GM23338 (cell line): Measurements from ENCODE around the gene NLGN1. TPM values are rescaled to one million over a fixed set of nuclear protein-coding genes. Genes with fewer than 3 reads are reported as not detected.

ENCODE experiments used
- ATAC-seq: fragments of 200-7000 bp; cut with Tn5 transposase; 3 replicates; pipeline ENCODE4 v1.9.1; 2020
- DNase-seq: peaks from one replicate; pipeline ENCODE4 v3.0.0-alpha.2; 2015; ENCODE audit warnings: low spot score
- H2AFZ ChIP-seq: fragments of 200-600 bp; sonication (generic); 2 replicates; pipeline ENCODE4 v1.8.0; 2016; ENCODE audit warnings: antibody characterized with exemption, mild to moderate bottlenecking, moderate library complexity
- H3F3A ChIP-seq: fragments of 200-600 bp; sonication (generic); replicated peaks from 2 replicates; pipeline ENCODE4 v1.8.0; 2017; ENCODE audit warnings: antibody characterized with exemption, mixed run types, low read depth
- H3K27ac ChIP-seq: fragments of 200-600 bp; sonication (generic); 2 replicates; pipeline ENCODE4 v1.6.1; 2016; ENCODE audit warnings: low read depth
- H3K27me3 ChIP-seq: fragments of 200-600 bp; sonication (generic); 2 replicates; pipeline ENCODE4 v1.8.0; 2016; ENCODE audit warnings: mild to moderate bottlenecking, mixed run types, moderate library complexity; ENCODE audit not compliant: insufficient read depth
- H3K36me3 ChIP-seq: fragments of 200-600 bp; sonication (generic); 2 replicates; pipeline ENCODE4 v1.8.0; 2016; ENCODE audit warnings: mild to moderate bottlenecking; ENCODE audit not compliant: insufficient read depth
- H3K4me1 ChIP-seq: fragments of 200-600 bp; sonication (generic); 2 replicates; pipeline ENCODE4 v1.8.0; 2016; ENCODE audit warnings: mild to moderate bottlenecking, moderate library complexity; ENCODE audit not compliant: insufficient read depth
- H3K4me2 ChIP-seq: fragments of 200-600 bp; sonication (generic); 2 replicates; pipeline ENCODE4 v1.7.1; 2017; ENCODE audit warnings: mixed run types
- H3K4me3 ChIP-seq: fragments of 200-600 bp; sonication (generic); 2 replicates; pipeline ENCODE4 v1.6.1; 2016; ENCODE audit warnings: mixed run types
- H3K79me2 ChIP-seq: fragments of 200-600 bp; sonication (generic); replicated peaks from 2 replicates; pipeline ENCODE4 v1.8.0; 2017; ENCODE audit warnings: mild to moderate bottlenecking; ENCODE audit not compliant: insufficient read depth
- H3K9me2 ChIP-seq: fragments of 200-600 bp; sonication (generic); 2 replicates; pipeline ENCODE4 v1.8.0; 2017; ENCODE audit not compliant: insufficient read depth
- H4K20me1 ChIP-seq: fragments of 200-600 bp; sonication (generic); replicated peaks from 2 replicates; pipeline ENCODE4 v1.8.0; 2017; ENCODE audit warnings: mild to moderate bottlenecking; ENCODE audit not compliant: insufficient read depth
- H3K27ac Mint-ChIP-seq: 2 replicates; pipeline ENCODE4 v1.8.0; 2020; ENCODE audit warnings: inconsistent platforms, mild to moderate bottlenecking, moderate library complexity, mixed read lengths
- H3K27me3 Mint-ChIP-seq: 3 replicates; pipeline ENCODE4 v1.8.0; 2022; ENCODE audit warnings: low read depth, mild to moderate bottlenecking, moderate library complexity, mixed read lengths, inconsistent platforms; ENCODE audit not compliant: insufficient read depth, poor library complexity
- H3K36me3 Mint-ChIP-seq: 3 replicates; pipeline ENCODE4 v1.8.0; 2021; ENCODE audit warnings: low read depth, mild to moderate bottlenecking, inconsistent platforms, moderate library complexity, mixed read lengths
- H3K4me1 Mint-ChIP-seq: 3 replicates; pipeline ENCODE4 v1.8.0; 2020; ENCODE audit warnings: mild to moderate bottlenecking, inconsistent platforms, mixed read lengths
- H3K4me3 Mint-ChIP-seq: 3 replicates; pipeline ENCODE4 v1.8.0; 2021; ENCODE audit warnings: moderate library complexity, mild to moderate bottlenecking, inconsistent platforms, mixed read lengths
- H3K9me3 Mint-ChIP-seq: 3 replicates; pipeline ENCODE4 v1.8.0; 2020; ENCODE audit warnings: moderate library complexity, mild to moderate bottlenecking, inconsistent platforms, mixed read lengths
- JUNB ChIP-seq: IDR thresholded peaks from one replicate; pipeline ENCODE4 v1.6.1; 2016; ENCODE audit warnings: antibody characterized with exemption; ENCODE audit not compliant: unreplicated experiment
- NANOG ChIP-seq: IDR thresholded peaks from 2 replicates; pipeline ENCODE4 v1.6.1; 2016; ENCODE audit warnings: antibody characterized with exemption, borderline replicate concordance
- POLR2AphosphoS5 ChIP-seq: IDR thresholded peaks from 2 replicates; pipeline ENCODE4 v1.6.1; 2016; ENCODE audit warnings: antibody characterized with exemption, low read depth
- ZNF114 ChIP-seq: fragments of 250-450 bp; sonication (Bioruptor Pico); IDR thresholded peaks from 2 replicates; pipeline ENCODE4 v1.5.0; 2020; ENCODE audit warnings: mild to moderate bottlenecking, moderate library complexity
- ZNF331 ChIP-seq: fragments of 250-450 bp; sonication (Bioruptor Pico); IDR thresholded peaks from 2 replicates; pipeline ENCODE4 v1.5.0; 2020; ENCODE audit warnings: low read depth, mild to moderate bottlenecking, moderate library complexity
- polyA plus RNA-seq: library from polyadenylated mRNA; unstranded; fragments of >200 nt; fragmentation: Nextera tagmentation; extraction: Ambion mirVana; gene quantifications from 2 replicates; pipeline ENCODE4 v1.2.1, GENCODE V29; 2016
- total RNA-seq: library from RNA; depleted of rRNA; stranded (reverse); fragments of >200 nt; shearing (Covaris generic); gene quantifications from 2 replicates; pipeline ENCODE4 v1.2.3, GENCODE V29; 2014
- TF ChIP-seq, protein P1 (sequence below): IDR thresholded peaks from 2 replicates; pipeline ENCODE4 v1.6.1; 2016; ENCODE audit warnings: antibody characterized with exemption
- TF ChIP-seq, protein P2 (sequence below): fragments of 250-450 bp; sonication (Bioruptor Pico); IDR thresholded peaks from 2 replicates; pipeline ENCODE4 v1.5.0; 2020; ENCODE audit warnings: mild to moderate bottlenecking, moderate library complexity
- TF ChIP-seq, protein P3 (sequence below), 2 experiments: fragments of 200-600 bp in 1 of 2; sonication (generic) in 1 of 2; conservative IDR thresholded peaks; 2 replicates each; pipeline versions ENCODE4 v1.5.1 to v1.6.1; 2016 to 2017; ENCODE audit warnings: antibody characterized with exemption in 2 of 2, low read depth in 2 of 2, mild to moderate bottlenecking in 2 of 2, moderate library complexity in 1 of 2
- TF ChIP-seq, protein P4 (sequence below): IDR thresholded peaks from one replicate; pipeline ENCODE4 v1.6.1; 2018; ENCODE audit warnings: antibody characterized with exemption; ENCODE audit not compliant: unreplicated experiment

Gene NLGN1
- total and polyA plus RNA-seq, 2 experiments from 2014 or later, result 6.5 to 18.6 TPM

DNA sequence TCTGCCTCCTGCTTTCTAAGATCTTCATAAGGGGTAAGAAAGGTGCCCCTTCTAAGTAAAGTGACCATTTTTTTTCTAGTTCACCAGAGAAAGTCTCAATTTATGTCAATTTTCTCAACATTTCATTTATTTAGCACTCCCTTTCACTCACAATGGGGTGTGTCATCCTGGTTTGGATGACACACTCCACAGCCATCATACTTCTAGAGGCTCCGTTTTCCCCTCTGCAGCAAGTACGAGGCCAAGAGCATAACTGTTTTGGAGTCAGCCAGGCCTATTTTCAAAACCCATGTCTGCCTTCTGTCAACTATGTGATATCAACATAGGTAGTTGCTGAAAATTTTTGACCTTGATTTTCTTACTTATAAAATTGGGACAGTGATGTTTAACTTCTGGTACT is 703.2 kb downstream of the NLGN1 start:
- Mint-ChIP-seq H3K27ac (peak overlapping the region; percentile 89), H3K4me3 (no peak overlapping the region), H3K4me1 (peaks cover 27% of the 10 kb centered on the region), H3K36me3 (no peaks in the 10 kb centered on the region), H3K27me3 (no peaks in the 10 kb centered on the region), H3K9me3 (no peaks in the 10 kb centered on the region)
- Histone ChIP-seq H3K36me3 (no peaks in the 10 kb centered on the region), H3K4me1 (peaks cover 20% of the 10 kb centered on the region), H3F3A (no peaks in the 10 kb centered on the region), H4K20me1 (no peaks in the 10 kb centered on the region), H3K4me3 (no peak overlapping the region), H3K4me2 (no peak overlapping the region), H3K9me2 (no peaks in the 10 kb centered on the region), H2AFZ (no peak overlapping the region), H3K27me3 (no peaks in the 10 kb centered on the region), H3K27ac (peak overlapping the region; percentile 8; the same call in 1 of the 2 replicates), H3K79me2 (no peaks in the 10 kb centered on the region)
- no peak for ATAC-seq
- DNase-seq, result no peak
- TF ChIP-seq POLR2AphosphoS5, result no peak
- TF ChIP-seq, protein P1, sequence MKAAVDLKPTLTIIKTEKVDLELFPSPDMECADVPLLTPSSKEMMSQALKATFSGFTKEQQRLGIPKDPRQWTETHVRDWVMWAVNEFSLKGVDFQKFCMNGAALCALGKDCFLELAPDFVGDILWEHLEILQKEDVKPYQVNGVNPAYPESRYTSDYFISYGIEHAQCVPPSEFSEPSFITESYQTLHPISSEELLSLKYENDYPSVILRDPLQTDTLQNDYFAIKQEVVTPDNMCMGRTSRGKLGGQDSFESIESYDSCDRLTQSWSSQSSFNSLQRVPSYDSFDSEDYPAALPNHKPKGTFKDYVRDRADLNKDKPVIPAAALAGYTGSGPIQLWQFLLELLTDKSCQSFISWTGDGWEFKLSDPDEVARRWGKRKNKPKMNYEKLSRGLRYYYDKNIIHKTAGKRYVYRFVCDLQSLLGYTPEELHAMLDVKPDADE, result no peak
- no peak for TF ChIP-seq ZNF114 (CRISPR knock-in tag)
- TF ChIP-seq NANOG, result no peak
- TF ChIP-seq, protein P2, sequence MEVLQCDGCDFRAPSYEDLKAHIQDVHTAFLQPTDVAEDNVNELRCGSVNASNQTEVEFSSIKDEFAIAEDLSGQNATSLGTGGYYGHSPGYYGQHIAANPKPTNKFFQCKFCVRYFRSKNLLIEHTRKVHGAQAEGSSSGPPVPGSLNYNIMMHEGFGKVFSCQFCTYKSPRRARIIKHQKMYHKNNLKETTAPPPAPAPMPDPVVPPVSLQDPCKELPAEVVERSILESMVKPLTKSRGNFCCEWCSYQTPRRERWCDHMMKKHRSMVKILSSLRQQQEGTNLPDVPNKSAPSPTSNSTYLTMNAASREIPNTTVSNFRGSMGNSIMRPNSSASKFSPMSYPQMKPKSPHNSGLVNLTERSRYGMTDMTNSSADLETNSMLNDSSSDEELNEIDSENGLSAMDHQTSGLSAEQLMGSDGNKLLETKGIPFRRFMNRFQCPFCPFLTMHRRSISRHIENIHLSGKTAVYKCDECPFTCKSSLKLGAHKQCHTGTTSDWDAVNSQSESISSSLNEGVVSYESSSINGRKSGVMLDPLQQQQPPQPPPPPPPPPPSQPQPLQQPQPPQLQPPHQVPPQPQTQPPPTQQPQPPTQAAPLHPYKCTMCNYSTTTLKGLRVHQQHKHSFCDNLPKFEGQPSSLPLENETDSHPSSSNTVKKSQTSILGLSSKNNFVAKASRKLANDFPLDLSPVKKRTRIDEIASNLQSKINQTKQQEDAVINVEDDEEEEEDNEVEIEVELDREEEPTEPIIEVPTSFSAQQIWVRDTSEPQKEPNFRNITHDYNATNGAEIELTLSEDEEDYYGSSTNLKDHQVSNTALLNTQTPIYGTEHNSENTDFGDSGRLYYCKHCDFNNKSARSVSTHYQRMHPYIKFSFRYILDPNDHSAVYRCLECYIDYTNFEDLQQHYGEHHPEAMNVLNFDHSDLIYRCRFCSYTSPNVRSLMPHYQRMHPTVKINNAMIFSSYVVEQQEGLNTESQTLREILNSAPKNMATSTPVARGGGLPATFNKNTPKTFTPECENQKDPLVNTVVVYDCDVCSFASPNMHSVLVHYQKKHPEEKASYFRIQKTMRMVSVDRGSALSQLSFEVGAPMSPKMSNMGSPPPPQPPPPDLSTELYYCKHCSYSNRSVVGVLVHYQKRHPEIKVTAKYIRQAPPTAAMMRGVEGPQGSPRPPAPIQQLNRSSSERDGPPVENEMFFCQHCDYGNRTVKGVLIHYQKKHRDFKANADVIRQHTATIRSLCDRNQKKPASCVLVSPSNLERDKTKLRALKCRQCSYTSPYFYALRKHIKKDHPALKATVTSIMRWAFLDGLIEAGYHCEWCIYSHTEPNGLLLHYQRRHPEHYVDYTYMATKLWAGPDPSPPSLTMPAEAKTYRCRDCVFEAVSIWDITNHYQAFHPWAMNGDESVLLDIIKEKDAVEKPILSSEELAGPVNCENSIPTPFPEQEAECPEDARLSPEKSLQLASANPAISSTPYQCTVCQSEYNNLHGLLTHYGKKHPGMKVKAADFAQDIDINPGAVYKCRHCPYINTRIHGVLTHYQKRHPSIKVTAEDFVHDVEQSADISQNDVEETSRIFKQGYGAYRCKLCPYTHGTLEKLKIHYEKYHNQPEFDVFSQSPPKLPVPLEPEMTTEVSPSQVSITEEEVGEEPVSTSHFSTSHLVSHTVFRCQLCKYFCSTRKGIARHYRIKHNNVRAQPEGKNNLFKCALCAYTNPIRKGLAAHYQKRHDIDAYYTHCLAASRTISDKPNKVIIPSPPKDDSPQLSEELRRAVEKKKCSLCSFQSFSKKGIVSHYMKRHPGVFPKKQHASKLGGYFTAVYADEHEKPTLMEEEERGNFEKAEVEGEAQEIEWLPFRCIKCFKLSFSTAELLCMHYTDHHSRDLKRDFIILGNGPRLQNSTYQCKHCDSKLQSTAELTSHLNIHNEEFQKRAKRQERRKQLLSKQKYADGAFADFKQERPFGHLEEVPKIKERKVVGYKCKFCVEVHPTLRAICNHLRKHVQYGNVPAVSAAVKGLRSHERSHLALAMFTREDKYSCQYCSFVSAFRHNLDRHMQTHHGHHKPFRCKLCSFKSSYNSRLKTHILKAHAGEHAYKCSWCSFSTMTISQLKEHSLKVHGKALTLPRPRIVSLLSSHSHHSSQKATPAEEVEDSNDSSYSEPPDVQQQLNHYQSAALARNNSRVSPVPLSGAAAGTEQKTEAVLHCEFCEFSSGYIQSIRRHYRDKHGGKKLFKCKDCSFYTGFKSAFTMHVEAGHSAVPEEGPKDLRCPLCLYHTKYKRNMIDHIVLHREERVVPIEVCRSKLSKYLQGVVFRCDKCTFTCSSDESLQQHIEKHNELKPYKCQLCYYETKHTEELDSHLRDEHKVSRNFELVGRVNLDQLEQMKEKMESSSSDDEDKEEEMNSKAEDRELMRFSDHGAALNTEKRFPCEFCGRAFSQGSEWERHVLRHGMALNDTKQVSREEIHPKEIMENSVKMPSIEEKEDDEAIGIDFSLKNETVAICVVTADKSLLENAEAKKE, result no peak
- TF ChIP-seq, protein P3, sequence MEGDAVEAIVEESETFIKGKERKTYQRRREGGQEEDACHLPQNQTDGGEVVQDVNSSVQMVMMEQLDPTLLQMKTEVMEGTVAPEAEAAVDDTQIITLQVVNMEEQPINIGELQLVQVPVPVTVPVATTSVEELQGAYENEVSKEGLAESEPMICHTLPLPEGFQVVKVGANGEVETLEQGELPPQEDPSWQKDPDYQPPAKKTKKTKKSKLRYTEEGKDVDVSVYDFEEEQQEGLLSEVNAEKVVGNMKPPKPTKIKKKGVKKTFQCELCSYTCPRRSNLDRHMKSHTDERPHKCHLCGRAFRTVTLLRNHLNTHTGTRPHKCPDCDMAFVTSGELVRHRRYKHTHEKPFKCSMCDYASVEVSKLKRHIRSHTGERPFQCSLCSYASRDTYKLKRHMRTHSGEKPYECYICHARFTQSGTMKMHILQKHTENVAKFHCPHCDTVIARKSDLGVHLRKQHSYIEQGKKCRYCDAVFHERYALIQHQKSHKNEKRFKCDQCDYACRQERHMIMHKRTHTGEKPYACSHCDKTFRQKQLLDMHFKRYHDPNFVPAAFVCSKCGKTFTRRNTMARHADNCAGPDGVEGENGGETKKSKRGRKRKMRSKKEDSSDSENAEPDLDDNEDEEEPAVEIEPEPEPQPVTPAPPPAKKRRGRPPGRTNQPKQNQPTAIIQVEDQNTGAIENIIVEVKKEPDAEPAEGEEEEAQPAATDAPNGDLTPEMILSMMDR (conservative IDR thresholded peaks at IDR 0.05; ENCODE audit: low read depth in 2 of 2), result no peak
- TF ChIP-seq JUNB, result no peak
- no peak for TF ChIP-seq ZNF331
- TF ChIP-seq, protein P4, sequence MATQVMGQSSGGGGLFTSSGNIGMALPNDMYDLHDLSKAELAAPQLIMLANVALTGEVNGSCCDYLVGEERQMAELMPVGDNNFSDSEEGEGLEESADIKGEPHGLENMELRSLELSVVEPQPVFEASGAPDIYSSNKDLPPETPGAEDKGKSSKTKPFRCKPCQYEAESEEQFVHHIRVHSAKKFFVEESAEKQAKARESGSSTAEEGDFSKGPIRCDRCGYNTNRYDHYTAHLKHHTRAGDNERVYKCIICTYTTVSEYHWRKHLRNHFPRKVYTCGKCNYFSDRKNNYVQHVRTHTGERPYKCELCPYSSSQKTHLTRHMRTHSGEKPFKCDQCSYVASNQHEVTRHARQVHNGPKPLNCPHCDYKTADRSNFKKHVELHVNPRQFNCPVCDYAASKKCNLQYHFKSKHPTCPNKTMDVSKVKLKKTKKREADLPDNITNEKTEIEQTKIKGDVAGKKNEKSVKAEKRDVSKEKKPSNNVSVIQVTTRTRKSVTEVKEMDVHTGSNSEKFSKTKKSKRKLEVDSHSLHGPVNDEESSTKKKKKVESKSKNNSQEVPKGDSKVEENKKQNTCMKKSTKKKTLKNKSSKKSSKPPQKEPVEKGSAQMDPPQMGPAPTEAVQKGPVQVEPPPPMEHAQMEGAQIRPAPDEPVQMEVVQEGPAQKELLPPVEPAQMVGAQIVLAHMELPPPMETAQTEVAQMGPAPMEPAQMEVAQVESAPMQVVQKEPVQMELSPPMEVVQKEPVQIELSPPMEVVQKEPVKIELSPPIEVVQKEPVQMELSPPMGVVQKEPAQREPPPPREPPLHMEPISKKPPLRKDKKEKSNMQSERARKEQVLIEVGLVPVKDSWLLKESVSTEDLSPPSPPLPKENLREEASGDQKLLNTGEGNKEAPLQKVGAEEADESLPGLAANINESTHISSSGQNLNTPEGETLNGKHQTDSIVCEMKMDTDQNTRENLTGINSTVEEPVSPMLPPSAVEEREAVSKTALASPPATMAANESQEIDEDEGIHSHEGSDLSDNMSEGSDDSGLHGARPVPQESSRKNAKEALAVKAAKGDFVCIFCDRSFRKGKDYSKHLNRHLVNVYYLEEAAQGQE, result no peak
